Measurements from ENCODE around the gene CALB2.

The CALB2 gene

GRCh38 chr16:71396594-71396993 lies 38.1 kb downstream of the CALB2 start:
- Histone ChIP-seq H3K4me3 (IDR thresholded peaks at IDR 0.05; ENCODE audit: insufficient read depth, low read depth, low read length) (no peak overlapping the region), H3K79me2 (ENCODE audit: insufficient read depth, low read depth) (no peaks in the 10 kb centered on the region), H2AFZ (ENCODE audit: low read depth) (no peak overlapping the region), H3K36me3 (ENCODE audit: insufficient read depth) (no peaks in the 10 kb centered on the region), H3K9ac (no peak overlapping the region), H3K4me1 (ENCODE audit: low read depth, poor library complexity, severe bottlenecking) (no peaks in the 10 kb centered on the region), H3K4me2 (no peak overlapping the region), H3K27me3 (ENCODE audit: insufficient read depth, low read depth) (no peaks in the 10 kb centered on the region), H3K27ac (no peak overlapping the region), H4K20me1 (ENCODE audit: insufficient read depth) (no peaks in the 10 kb centered on the region)
- TF ChIP-seq CTCF (conservative IDR thresholded peaks at IDR 0.05; ENCODE audit: low read depth, low read length), result no peak

- H3K27ac ChIP-seq, result no peak overlapping the region
- H3K4me2 ChIP-seq, result no peak overlapping the region
- no peak overlapping the region for H3K9ac ChIP-seq
- H4K20me1 ChIP-seq (ENCODE audit: insufficient read depth), result no peaks in the 10 kb centered on the region
- no peak overlapping the region for H2AFZ ChIP-seq (ENCODE audit: low read depth)
- H3K4me3 ChIP-seq (IDR thresholded peaks at IDR 0.05; ENCODE audit: insufficient read depth, low read depth, low read length), result no peak overlapping the region
- H3K79me2 ChIP-seq (ENCODE audit: insufficient read depth, low read depth), result no peaks in the 10 kb centered on the region
- H3K4me1 ChIP-seq (ENCODE audit: low read depth, poor library complexity, severe bottlenecking), result no peaks in the 10 kb centered on the region
- no peaks in the 10 kb centered on the region for H3K27me3 ChIP-seq (ENCODE audit: insufficient read depth, low read depth)
- no peaks in the 10 kb centered on the region for H3K36me3 ChIP-seq (ENCODE audit: insufficient read depth)
- no peak for TF ChIP-seq CTCF (conservative IDR thresholded peaks at IDR 0.05; ENCODE audit: low read depth, low read length)
Observed at GRCh38 chr16:71399801-71400563, 41.5 kb downstream of the CALB2 start.

GRCh38 chr16:71402007-71402406 lies 43.5 kb downstream of the CALB2 start:
- Histone ChIP-seq H3K4me1 (ENCODE audit: low read depth, poor library complexity, severe bottlenecking) (no peaks in the 10 kb centered on the region), H2AFZ (ENCODE audit: low read depth) (no peak overlapping the region)

GRCh38 chr16:71402674-71403073 lies 44.2 kb downstream of the CALB2 start:
- TF ChIP-seq CTCF (conservative IDR thresholded peaks at IDR 0.05; ENCODE audit: low read depth, low read length), result no peak
- Histone ChIP-seq H2AFZ (ENCODE audit: low read depth) (no peak overlapping the region), H3K79me2 (ENCODE audit: insufficient read depth, low read depth) (no peaks in the 10 kb centered on the region), H3K27ac (no peak overlapping the region), H4K20me1 (ENCODE audit: insufficient read depth) (no peaks in the 10 kb centered on the region), H3K4me2 (no peak overlapping the region), H3K4me3 (IDR thresholded peaks at IDR 0.05; ENCODE audit: insufficient read depth, low read depth, low read length) (no peak overlapping the region), H3K27me3 (ENCODE audit: insufficient read depth, low read depth) (no peaks in the 10 kb centered on the region), H3K9ac (no peak overlapping the region), H3K4me1 (ENCODE audit: low read depth, poor library complexity, severe bottlenecking) (no peaks in the 10 kb centered on the region), H3K36me3 (ENCODE audit: insufficient read depth) (no peaks in the 10 kb centered on the region)

More at GRCh38 chr16:71402007-71402406, 43.5 kb downstream of the CALB2 start:
- Histone ChIP-seq H3K4me2 (no peak overlapping the region), H3K79me2 (ENCODE audit: insufficient read depth, low read depth) (no peaks in the 10 kb centered on the region), H4K20me1 (ENCODE audit: insufficient read depth) (no peaks in the 10 kb centered on the region), H3K27ac (no peak overlapping the region), H3K9ac (no peak overlapping the region), H3K36me3 (ENCODE audit: insufficient read depth) (no peaks in the 10 kb centered on the region), H3K4me3 (IDR thresholded peaks at IDR 0.05; ENCODE audit: insufficient read depth, low read depth, low read length) (no peak overlapping the region), H3K27me3 (ENCODE audit: insufficient read depth, low read depth) (no peaks in the 10 kb centered on the region)
- no peak for TF ChIP-seq CTCF (conservative IDR thresholded peaks at IDR 0.05; ENCODE audit: low read depth, low read length)
